C4-2B (cell line): ENCODE measurements around the gene GALNT2.

Source experiments
- H3K27ac ChIP-seq: fragments of 450-650 bp; 2 replicates; pipeline ENCODE4 v1.5.1; 2017
- CTCF ChIP-seq: fragments of 450-650 bp; conservative IDR thresholded peaks from 2 replicates; pipeline ENCODE4 v1.5.1; 2017; ENCODE audit warnings: mild to moderate bottlenecking
- ZFX ChIP-seq: fragments of 450-650 bp; IDR thresholded peaks from 2 replicates; pipeline ENCODE4 v1.6.1; 2017

Gene GALNT2

GRCh38 chr1:230185076-230186001 is 118.3 kb downstream of the GALNT2 start:
- no peak for TF ChIP-seq CTCF
- no peak for TF ChIP-seq ZFX

GRCh38 chr1:230186003-230186863 is 119.2 kb downstream of the GALNT2 start:
- peak overlapping the region; percentile 83 for H3K27ac ChIP-seq
- no peak for TF ChIP-seq CTCF
- TF ChIP-seq ZFX = no peak

More at GRCh38 chr1:230185076-230186001, 118.3 kb downstream of the GALNT2 start:
- H3K27ac ChIP-seq = peak overlapping the region; percentile 83

GRCh38 chr1:230186874-230187273 is 119.8 kb downstream of the GALNT2 start:
- no peak for TF ChIP-seq CTCF
- TF ChIP-seq ZFX = no peak

GRCh38 chr1:230187290-230187689 is 120.3 kb downstream of the GALNT2 start:
- TF ChIP-seq CTCF (no peak), ZFX (no peak)
- H3K27ac ChIP-seq = peak overlapping the region; percentile 60

More at GRCh38 chr1:230186874-230187273, 119.8 kb downstream of the GALNT2 start:
- H3K27ac ChIP-seq = peak overlapping the region; percentile 60

- no peak for TF ChIP-seq ZFX
- no peak for TF ChIP-seq CTCF
- H3K27ac ChIP-seq = no peak overlapping the region
Measured at GRCh38 chr1:230188826-230189225, 121.8 kb downstream of the GALNT2 start.

- TF ChIP-seq CTCF (no peak), ZFX (no peak)
- no peak overlapping the region for H3K27ac ChIP-seq
Measured at GRCh38 chr1:230189341-230189740, 122.3 kb downstream of the GALNT2 start.
